NCI-H187 (cell line): ENCODE results near the gene SKIL.

Experiments used
- DNase-seq, 2 experiments: peaks; one replicate each; lab custom pipeline; 2025; lab: John Stamatoyannopoulos, UW

SKIL gene

GRCh38 chr3:170350515-170351413 lies 6.8 kb upstream of the SKIL start:
- DNase-seq: no peak

- DNase-seq: no peak
Observed at GRCh38 chr3:170352936-170353335, 4.6 kb upstream of the SKIL start.

- DNase-seq: no peak
Observed at GRCh38 chr3:170353485-170353884, 4.0 kb upstream of the SKIL start.

GRCh38 chr3:170354760-170355159 lies 2.8 kb upstream of the SKIL start:
- no peak for DNase-seq

- DNase-seq: no peak
Observed at GRCh38 chr3:170355738-170356595, 1.5 kb upstream of the SKIL start.

- DNase-seq: no peak
Observed at GRCh38 chr3:170356596-170357175, 829 bp upstream of the SKIL start.

- peak; percentile 15 to 21 for DNase-seq
Observed at GRCh38 chr3:170358042-170359010, 811 bp downstream of the SKIL start.

- no peak for DNase-seq
Observed at GRCh38 chr3:170359178-170359704, 1.7 kb downstream of the SKIL start.

- DNase-seq: no peak
Observed at GRCh38 chr3:170360466-170360865, 3.0 kb downstream of the SKIL start.

GRCh38 chr3:170360916-170361315 lies 3.4 kb downstream of the SKIL start:
- DNase-seq: no peak

GRCh38 chr3:170361711-170362110 lies 4.2 kb downstream of the SKIL start:
- no peak for DNase-seq

GRCh38 chr3:170363471-170363994 lies 6.0 kb downstream of the SKIL start:
- no peak for DNase-seq

GRCh38 chr3:170364965-170365364 lies 7.5 kb downstream of the SKIL start:
- DNase-seq: no peak

- no peak for DNase-seq
Observed at GRCh38 chr3:170367797-170368196, 10.3 kb downstream of the SKIL start.

- DNase-seq: no peak
Observed at GRCh38 chr3:170368921-170369320, 11.4 kb downstream of the SKIL start.

- no peak for DNase-seq
Observed at GRCh38 chr3:170372190-170372879, 14.8 kb downstream of the SKIL start.

GRCh38 chr3:170383567-170383966 lies 26.1 kb downstream of the SKIL start:
- DNase-seq: no peak

- no peak for DNase-seq
Observed at GRCh38 chr3:170386468-170386867, 29.0 kb downstream of the SKIL start.

GRCh38 chr3:170387950-170388349 lies 30.4 kb downstream of the SKIL start:
- no peak for DNase-seq

GRCh38 chr3:170391108-170391507 lies 33.6 kb downstream of the SKIL start:
- no peak for DNase-seq
